Sciatic nerve (tissue), 2 donors: Measurements from ENCODE around the gene SORCS2. TPM values are rescaled to one million over a fixed set of nuclear protein-coding genes. Genes with fewer than 3 reads are reported as not detected.

Experiments
- ATAC-seq: fragments of 200-7000 bp; cut with Tn5 transposase; one replicate; pipeline ENCODE4 v1.9.1; 2020; ENCODE audit warnings: mild to moderate bottlenecking, moderate library complexity
- DNase-seq: peaks from one replicate; pipeline ENCODE4 v3.0.0-alpha.2; 2020; ENCODE audit warnings: low spot score
- intact Hi-C: fragments of 100-400 bp; cut with DNase I; formaldehyde crosslinking; loops from one replicate; pipeline ENCODE4 v1.14.2; 2022
- total RNA-seq: library from RNA; stranded (reverse); fragmentation: NEBNext Ultra II Directional; extraction: Animal tissue kit (Norgen Biotek cat#: 25700); gene quantifications from one replicate; pipeline ENCODE4 v1.2.1, GENCODE V29; 2021
- donor health status: DM: no; HTN: no; CAD: no.
- donor health status: DM: no; HTN: no; CAD: no.

The SORCS2 gene
- total RNA-seq: 52.5 TPM

DNA sequence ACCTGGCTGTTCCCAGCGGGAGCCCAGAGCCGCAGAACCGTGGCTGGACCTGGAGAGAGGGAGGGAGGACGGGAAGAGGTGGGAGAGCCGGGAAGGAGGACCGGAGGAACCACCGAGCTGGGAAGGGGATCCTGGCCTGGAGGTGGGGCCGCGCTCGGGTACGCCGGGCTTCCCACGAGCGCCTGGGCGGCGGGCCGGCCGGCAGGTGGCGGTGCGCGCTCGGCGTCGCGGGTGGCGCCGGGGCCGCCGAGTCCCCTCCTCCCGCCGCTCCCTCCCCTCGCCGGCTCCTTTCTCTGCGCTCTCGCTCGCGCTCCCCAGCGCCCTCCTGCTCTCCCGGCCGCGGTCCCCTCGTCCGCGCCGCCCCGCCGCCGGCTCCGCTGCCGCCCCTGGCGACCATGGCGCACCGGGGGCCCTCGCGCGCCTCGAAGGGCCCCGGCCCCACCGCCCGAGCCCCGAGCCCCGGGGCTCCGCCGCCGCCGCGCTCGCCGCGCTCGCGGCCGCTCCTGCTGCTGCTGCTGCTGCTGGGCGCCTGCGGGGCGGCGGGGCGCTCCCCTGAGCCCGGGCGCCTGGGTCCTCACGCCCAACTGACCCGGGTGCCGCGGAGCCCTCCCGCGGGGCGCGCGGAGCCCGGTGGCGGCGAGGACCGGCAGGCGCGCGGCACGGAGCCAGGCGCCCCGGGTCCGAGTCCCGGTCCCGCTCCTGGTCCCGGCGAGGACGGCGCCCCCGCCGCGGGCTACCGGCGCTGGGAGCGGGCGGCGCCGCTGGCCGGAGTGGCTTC is at the start of gene SORCS2:
SORCS2 (plus strand) TSS at position 287 of the 778 bp plus-strand sequence.
- DNase-seq (peak; percentile 84), ATAC-seq (peak; percentile 59)
- intact Hi-C loops: loop anchor here (5.0 kb wide), 2 partner anchors 105 to 525 kb away; no protein-coding TSS in a partner anchor

DNA sequence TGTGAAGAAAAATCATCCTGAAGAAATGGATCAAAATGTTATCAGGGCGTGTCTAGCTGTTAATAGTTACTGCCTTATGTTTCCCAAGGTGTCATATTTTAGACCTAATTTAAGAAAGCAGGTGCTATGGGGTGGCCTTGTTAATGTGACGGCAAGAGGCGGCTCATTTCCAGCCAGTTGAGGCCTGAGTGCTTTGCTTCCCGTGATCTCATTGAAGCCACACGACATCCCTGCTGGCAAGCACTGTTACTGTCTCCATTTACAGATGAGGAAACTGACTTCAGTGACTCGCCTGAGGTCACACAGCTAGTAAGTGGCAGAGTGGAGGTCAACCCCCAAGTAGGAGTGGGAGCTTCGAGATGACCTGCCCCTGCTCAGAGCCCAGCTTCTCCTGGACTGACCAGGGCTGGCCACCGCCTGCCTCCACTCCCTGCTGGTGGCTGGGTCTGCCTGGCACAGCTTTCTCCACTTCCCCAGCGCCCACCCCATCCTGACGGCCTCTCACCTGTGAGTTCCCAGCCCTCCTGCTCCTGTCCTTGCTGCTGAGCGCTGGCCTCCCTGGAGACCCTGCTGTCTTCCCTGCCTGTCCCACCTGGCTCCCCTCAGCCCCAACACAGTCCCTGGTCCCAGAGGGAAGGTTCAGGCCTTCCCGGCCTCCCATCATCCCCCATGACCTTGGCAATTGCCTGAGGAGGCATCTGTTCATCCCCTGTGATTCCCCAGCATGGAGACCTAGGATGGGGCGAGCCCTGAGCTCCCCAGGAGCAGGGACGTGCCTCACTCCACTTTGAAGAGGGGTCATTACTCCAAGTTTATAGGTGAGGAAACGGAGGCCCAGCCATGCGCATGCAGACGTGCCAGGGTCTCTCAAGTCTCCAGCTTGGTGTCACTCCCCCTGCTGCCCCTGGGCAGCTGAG is 47.7 kb upstream of the SORCS2 start:
- intact Hi-C loops: no loop called here
- ATAC-seq (no peak), DNase-seq (no peak)

DNA sequence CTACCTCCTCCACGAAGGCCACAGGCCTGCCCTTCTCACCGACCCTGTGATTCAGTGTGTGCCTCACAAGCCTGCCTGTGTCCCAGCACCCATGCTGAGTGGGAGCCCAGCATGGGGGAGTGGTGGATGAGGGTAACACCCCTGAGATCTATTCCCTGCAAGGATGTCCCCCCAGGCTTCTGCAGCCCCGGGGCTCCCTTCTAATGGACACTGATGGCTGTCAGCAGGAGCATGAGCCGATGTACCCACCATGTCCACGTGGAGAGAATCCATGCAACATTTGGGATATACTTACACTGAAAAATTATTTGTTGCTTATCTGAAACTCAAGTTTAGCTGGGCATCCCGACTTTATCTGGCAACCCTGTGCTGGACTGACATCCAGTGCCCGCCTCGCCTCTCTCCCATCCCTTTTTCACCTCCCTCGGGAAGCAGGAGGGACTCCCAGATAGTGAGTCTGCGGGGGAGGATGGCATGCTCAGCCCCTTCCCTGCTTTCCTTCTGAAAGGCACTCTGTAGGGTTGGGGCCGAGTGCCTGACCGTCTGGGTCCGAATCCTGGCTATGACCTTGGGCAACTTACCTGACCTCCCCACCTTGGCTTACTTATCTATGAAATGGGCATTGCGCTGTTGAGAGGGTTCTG is 46.9 kb upstream of the SORCS2 start:
- DNase-seq (no peak), ATAC-seq (no peak)
- intact Hi-C loops: no loop called here

DNA sequence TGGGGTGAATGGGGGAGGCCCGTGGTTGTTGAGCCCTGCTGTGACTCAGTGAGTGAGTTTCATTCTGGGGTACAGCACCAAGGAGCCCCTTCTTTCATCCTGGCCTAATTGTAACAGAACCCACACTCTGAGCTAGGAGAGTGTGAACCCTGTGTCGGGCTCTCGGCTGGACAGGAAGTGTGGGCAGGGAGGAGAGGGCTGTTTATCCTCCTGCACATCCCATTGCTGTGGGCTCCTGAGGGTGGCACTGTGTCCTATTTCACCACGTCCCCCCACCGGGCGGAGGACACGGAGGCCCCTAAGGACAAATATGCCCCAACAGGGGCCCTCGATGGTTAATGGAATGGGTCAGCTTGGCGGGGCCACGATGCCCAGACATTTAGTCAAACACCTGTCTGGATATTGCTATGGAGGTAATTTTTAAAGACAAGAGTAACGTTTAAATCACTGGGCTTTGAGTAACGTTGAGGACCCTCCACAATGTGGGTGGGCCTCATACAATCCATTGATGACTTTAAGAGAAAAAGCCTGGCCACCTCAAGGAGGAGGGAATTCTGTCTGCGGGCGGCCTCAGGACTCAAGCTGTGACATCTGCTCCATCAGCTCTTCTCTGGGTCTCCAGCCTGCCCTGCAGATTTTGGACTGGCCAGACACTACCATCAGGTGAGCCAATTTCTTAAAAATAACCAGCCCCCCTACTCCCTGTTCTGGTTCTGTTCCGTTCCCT is 46.1 kb upstream of the SORCS2 start:
- DNase-seq (no peak), ATAC-seq (no peak)
- intact Hi-C loops: no loop called here

DNA sequence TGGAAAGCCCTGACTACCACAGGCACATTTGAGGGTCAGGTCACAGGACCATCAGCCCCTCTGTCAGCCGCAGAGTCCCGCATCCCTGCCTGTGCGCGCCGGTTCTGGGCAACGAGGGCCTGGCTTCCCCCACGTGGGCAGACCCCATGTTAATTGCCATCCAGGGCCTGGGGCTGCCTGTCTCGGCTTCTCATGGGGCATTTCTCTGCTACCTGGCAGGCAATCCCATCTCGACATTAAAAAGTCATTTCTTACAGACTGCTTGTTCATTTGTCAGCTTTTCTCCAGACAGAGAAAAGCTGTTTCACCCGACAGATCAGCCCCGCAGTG is 45.6 kb upstream of the SORCS2 start:
- DNase-seq (no peak), ATAC-seq (no peak)
- intact Hi-C loops: no loop called here

DNA sequence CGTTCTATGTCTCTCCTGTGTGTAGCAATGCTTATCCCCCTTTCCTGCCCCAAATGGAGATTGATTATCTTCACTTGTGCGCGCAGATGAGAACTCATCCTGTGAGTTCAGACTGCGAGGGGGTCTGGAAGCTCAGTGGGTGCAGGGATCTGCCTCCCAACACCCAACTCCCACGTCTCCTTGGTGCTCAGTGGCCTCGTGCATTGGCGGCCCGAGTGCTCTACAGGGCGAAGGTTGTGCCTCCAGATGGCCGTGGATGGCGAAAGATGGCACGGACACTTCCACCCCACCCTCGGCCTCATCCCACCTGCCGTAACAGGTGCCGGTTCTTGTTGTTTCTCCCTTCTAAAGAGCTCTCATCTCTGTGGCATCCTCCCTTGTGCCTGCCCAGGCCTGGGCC is 45.1 kb upstream of the SORCS2 start:
- intact Hi-C loops: no loop called here
- ATAC-seq (no peak), DNase-seq (no peak)

DNA sequence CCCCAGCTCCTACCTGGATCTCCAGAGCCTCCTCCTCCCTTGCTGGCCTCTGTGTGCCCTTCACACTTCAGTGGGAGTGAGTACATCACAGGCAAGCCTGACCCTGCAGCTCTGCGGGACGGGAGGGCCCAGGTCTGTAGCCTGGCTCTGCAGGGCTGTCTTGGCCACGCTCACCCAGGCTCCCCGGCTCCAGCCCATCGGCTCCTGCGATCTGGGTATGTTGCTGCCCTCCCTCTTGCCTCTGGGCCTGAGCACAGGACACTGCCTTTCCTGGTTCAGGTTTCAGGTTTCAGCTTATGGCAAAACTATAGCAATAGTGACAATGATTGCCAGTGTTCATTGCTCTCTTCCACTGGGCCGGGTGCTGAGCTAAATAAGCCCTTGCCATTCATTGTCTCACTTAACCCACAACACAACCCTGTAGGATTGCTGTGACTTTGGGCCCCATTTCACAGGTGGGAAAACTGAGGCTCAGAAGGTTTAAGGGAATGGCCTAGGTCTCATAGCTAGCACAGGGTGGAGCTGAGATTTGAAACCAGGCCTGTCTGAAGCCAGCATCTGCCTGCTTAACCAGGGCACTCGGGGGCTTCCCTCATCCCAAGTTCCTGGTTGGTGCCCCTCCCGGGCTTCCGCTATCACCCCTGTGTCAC is 44.6 kb upstream of the SORCS2 start:
- intact Hi-C loops: no loop called here
- DNase-seq (no peak), ATAC-seq (no peak)

DNA sequence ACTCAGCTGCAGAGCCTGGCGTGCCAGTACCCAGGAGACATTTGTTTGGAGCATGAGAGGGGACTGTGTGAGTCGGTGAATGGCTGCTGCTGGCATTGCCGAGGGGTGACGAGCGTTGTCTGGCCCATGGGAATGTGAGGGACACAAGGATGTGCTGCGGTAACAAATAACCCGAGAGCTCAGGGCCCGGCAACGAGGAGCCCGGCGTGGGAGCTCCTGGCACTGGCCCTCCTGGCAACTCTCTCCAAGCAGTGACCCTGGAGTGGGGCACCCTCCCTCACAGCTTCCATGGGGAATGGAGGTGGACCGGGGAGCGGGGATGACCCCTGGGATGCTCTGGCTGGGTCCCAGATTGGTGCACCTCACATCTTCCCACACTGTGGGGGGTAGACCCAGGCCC is 44.0 kb upstream of the SORCS2 start:
- DNase-seq (no peak), ATAC-seq (no peak)
- intact Hi-C loops: no loop called here

DNA sequence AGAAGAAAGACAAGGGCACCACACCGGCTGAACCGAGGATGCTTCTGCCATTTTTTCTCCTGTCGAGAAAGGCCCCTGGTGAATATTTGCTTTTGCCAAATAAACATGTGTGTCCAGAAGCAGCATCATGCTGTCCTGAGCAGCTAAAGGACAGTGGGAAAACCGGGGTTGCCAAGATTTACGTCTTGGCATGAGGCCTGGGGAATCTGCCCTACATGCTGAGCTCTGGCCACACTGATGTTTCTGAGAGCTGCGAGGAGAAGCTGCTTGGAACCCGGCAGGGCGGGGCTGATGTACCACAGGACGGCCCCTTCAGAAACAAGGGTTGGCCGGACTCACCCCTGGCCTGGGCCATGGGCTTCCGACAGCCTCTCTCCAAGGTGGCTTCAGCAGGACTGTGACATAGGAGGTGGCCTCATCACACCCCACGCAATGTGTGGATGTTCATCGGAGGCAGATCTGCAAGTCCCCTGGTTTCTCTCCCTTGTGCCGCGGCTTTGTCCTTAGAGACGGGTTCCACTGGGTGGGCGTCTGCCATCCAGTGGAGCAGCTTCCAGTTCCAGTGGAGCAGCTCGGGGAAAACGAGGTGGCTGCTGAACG is 42.2 kb upstream of the SORCS2 start:
- ATAC-seq: peak; percentile 16
- DNase-seq: no peak
- intact Hi-C loops: no loop called here

DNA sequence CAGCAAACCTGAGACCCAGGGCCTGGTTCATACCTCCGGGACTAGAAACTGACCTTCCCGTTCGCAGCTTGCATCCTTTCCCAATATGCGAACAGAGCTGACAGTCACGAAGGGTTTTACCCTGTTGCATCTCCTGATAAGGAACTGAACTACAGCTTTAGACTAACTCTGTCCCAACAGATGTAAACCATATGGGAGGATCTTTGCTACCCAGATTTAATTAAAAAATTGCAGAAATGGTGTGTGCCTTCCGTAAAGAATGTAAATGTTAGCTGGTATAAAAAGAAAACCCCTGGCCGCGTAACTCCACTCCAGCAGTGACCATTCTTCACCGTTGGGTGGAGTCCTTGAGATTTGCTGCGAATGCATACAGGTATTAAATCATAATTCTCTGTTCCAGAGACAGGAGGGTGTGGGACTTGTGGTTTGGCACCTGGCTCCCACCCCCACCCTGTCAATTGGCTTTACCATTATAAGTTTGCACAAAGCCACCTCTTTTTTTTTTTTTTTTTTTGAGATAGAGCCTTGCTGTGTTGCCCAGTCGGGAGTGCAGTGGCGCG is 40.6 kb upstream of the SORCS2 start:
- ATAC-seq: no peak
- no peak for DNase-seq
- intact Hi-C loops: no loop called here

DNA sequence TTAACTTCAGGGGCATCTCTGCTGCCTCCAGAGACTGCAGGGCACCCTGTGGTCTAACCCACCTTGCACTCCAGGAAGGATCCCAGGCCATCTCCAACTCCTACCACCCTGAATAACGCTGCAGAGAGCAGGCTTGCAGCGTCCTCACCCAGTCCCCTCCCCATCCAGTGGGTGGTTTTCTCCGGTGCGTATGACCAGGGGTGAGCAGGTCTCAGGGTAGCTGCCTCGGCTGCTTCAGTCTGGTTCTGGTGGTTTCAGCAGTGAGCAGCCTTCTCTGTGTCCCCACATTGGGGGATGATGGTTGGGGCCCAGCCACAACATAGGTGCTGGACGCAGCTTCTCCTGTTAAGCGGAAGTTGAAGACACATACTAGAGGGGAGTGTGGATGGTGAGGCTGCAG is 38.6 kb upstream of the SORCS2 start:
- intact Hi-C loops: no loop called here
- DNase-seq: peak; percentile 37

DNA sequence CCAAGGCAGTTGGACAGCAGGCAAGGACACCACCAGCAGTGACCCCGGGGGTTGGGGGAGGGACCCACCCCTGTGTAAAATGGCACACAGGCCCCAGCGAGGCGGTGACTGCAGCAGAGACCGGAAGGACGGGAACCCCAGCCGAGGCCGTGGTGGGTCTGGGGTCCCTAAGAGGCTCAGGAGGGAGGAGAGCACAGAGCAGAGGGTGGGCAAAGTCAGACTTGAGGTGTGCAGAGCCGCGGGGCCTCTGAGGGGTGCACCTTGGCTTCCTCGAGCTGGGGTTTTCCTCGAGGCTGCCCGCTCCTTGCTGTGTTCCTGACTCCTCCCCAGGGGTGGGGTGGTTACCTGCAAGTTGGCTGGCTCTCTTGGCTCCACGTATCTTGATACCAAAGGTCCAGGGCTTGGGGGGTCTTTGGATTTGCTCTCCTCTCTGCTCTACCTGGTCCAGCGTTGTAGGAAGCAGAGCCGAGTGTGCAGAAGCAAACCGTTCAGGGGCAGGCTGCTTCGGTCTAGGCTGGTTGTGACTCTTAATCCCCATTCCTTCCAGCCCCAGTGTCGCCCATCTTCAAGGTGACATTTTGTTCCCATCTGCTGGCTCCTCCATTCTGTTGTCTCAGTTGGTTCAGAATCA is 37.9 kb upstream of the SORCS2 start:
- intact Hi-C loops: no loop called here
- ATAC-seq (no peak), DNase-seq (peak; percentile 52)

More for the DNA sequence above, 38.6 kb upstream of the SORCS2 start:
- ATAC-seq: no peak

DNA sequence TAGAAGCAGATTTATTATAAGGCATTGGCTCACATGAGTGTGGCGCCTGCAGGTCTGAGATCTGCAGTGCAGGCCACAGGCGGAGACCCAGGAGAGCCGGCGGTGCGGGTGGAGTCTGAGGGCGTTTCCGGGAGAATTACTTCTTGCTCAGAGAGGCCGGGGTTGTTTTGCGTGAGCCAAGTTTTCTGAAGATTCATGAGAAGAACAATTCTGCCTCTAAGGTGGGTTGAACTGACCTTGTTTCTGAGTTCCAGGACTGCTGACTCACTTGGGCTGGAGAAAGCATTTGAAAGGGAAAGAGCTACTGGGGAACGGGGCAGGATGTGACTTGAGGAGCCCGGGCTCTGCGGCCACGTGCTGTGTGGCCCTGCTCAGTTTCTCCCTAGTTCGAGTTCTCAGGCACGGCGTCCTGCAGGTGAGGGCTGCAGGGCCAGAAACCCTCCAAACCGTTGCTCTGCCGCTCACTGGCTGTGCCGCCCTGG is 36.7 kb upstream of the SORCS2 start:
- DNase-seq (peak; percentile 72), ATAC-seq (peak; percentile 77)
- intact Hi-C loops: no loop called here

DNA sequence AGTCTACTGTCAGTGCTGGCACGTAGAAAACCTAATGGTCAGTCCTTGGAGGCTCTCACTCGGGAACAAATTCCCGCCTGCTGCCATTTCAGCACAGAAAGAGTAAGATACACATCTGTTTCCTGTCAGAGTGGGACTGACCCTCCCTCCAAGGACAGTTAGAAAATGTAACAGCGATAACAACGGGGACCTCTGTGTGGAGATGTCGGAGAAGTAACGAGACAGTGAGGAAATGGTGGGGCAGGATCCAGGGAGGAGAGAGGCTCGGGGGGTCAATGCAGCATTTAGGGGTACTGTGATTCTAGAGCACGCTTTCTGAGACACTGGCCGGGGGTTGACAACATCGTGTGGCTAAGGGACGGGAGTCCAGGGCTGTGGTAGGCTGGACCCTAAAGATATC is 36.0 kb upstream of the SORCS2 start:
- peak; percentile 74 for ATAC-seq
- DNase-seq: peak; percentile 46
- intact Hi-C loops: no loop called here

DNA sequence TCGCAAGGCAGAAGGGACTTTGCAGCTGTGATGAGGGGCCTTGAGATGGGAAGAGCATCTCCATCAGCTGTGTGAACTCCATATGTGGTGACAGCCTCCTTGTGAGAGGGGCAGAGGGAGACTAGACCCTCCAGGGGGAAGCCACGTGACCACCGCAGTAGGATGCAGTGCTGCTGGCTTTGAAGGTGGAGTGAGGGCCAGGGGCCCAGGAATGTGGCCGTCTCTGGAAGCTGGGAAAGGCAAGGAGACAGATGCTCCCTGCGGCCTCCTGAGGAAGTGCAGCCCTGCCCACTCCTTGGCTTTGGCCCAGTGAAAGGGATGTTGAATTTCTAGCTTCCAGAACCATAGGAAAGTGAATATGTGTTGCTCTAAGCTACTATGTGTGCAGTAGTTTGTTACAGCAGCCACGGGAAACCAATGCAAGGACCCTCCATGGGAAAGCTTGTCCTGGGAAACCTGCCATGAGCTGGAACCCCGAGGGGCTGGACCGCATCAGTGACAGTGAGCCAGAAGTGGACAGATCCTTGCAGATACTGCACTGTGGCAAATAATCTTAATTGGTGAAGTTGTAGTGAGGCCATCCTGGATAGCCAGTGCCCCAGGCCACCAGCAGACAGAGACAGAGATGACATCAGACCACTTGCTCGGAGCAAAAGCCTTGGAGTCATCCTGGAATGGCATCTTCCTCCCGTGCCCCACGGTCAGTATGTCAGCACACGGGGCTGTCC is 35.4 kb upstream of the SORCS2 start:
- DNase-seq (peak; percentile 68), ATAC-seq (peak; percentile 76)
- intact Hi-C loops: no loop called here

DNA sequence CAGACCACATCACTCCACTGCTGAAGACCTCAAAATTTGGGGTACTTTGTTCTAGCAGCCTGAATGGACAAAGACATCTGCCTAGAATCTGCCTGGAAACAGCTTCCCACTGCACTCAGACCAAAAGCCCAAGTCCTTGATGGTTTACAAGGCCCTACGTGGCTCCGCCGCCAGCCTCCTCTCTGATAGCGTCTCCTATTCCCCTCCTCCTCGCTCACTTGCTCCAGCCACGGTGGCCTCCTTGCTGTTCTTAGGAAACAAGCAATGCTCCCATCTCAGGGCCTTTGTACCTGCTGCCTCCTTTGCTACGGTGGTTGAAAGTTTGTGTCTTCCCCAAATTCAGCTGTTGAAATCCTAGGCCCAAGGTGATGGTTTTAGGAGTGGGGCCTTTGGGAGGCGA is 34.7 kb upstream of the SORCS2 start:
- intact Hi-C loops: no loop called here
- ATAC-seq: no peak
- peak; percentile 56 for DNase-seq
